Measurements from ENCODE around the gene GALNTL6. TPM values are rescaled to one million over a fixed set of nuclear protein-coding genes. Genes with fewer than 3 reads are reported as not detected.
A peak's percentile ranks its signal among the peaks of the same experiment; 100 is the strongest.

Gene GALNTL6
- under 1 TPM in 3 of 6 donors, not detected in 3; 0.13 to 0.41 (median 0.18) TPM for total RNA-seq
- polyA plus RNA-seq = under 1 TPM in 1 of 2 donors, not detected in 1; 0.23 TPM

- FAIRE-seq (no peak), ATAC-seq (peak; percentile 24 to 75 (median 50)), DNase-seq (peak in 2 of 6 donors; percentile 53 to 65)
- Histone ChIP-seq H3K4me3 (peak within 1 kb of the TSS; percentile 3 to 50 (median 16)), H3K27ac (no peak within 1 kb of the TSS), H3K9me3 (peaks cover 0 to 2% (median 0%) of the 10 kb centered on the region in 4 donors), H3K27me3 (peaks cover 0 to 25% (median 2%) of the 10 kb centered on the region in 4 donors), H3K4me1 (peaks cover 0 to 5% (median 3%) of the 10 kb centered on the region in 3 donors), H3K36me3 (no peaks in the 10 kb centered on the region)
- 1% methylated on average over 71 to 83 of the region's 83 CpGs for WGBS, 2 donors
- intact Hi-C loops (cut with DNase I) = no loop called here
- TF ChIP-seq CTCF (IDR thresholded peaks at IDR 0.05) = no peak
Measured at GRCh38 chr4:171812665-171813525, at the start of gene GALNTL6. TSS of gene GALNTL6 (plus strand) at chr4:171813404.

GRCh38 chr4:171765514-171765913, 47.7 kb upstream of the GALNTL6 start:
- no peaks in the 10 kb centered on the region for H3K27me3 ChIP-seq
- ATAC-seq (no peak), DNase-seq (no peak), FAIRE-seq (no peak)
- intact Hi-C loops (cut with DNase I) = no loop called here
- H3K9me3 ChIP-seq = no peaks in the 10 kb centered on the region
- H3K4me3 ChIP-seq = no peak overlapping the region
- no peak overlapping the region for H3K27ac ChIP-seq
- TF ChIP-seq CTCF (IDR thresholded peaks at IDR 0.05) = no peak
- H3K4me1 ChIP-seq = no peaks in the 10 kb centered on the region
- no peaks in the 10 kb centered on the region for H3K36me3 ChIP-seq

DNA sequence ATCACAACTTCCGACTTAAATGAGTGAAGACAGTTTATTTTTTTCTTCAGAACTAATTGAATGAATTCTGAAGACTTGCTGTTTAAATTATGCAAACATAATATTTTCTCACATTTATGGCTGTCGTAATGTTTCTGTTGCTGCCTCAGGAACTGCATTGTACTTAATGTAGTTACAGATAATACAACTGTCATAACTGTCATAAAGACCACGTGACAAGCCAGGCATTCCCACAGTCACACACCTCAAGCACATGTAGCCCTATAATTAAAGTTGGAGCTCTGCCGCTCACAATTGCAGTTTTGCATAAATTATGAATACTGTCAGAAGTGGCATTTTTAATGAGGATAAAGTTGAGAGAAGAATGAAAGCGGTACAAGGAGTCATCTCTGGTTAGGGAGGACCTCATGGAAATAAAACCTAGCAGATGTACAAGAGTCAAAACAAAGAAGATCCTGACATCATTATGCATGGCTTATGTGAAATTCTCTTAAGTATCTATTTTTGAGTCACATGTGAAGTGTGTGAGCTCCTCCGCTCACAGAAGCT, 38.5 kb upstream of the GALNTL6 start:
- DNase-seq = no peak
- no peak overlapping the region for H3K4me3 ChIP-seq
- no peak for ATAC-seq
- H3K27me3 ChIP-seq = no peaks in the 10 kb centered on the region
- no peaks in the 10 kb centered on the region for H3K4me1 ChIP-seq
- intact Hi-C loops (cut with DNase I) = no loop called here
- H3K27ac ChIP-seq = no peak overlapping the region
- no peaks in the 10 kb centered on the region for H3K36me3 ChIP-seq
- TF ChIP-seq CTCF (IDR thresholded peaks at IDR 0.05) = no peak
- 67 to 83% methylated on average over 6 of the region's 6 CpGs for WGBS, 2 donors
- no peaks in the 10 kb centered on the region for H3K9me3 ChIP-seq
- no peak for FAIRE-seq

DNA sequence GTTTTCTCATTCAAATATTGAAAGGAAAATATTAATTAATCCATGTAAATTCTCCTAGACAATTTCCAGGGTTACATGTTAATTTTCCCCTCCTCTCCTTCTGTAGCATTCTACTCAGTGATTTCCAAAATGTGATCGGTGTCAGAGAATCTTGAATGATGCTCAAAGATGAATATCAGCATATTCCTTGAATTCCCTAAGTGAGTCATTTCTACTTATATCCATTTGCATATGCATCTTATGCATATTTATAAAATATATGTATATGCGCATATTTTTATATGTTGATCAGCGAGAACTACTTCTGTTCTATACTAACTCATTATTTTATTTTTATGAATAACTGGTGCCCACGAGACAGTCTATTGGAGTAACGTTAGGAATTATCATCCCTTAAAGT, 33.9 kb upstream of the GALNTL6 start:
- no peak for FAIRE-seq
- ATAC-seq = no peak
- H3K4me1 ChIP-seq = no peaks in the 10 kb centered on the region
- H3K4me3 ChIP-seq = no peak overlapping the region
- no peak overlapping the region for H3K27ac ChIP-seq
- DNase-seq = no peak
- no peaks in the 10 kb centered on the region for H3K36me3 ChIP-seq
- no peaks in the 10 kb centered on the region for H3K9me3 ChIP-seq
- intact Hi-C loops (cut with DNase I) = no loop called here
- TF ChIP-seq CTCF (IDR thresholded peaks at IDR 0.05) = no peak
- H3K27me3 ChIP-seq = no peaks in the 10 kb centered on the region
- whole genome bisulfite sequencing, 2 donors = 76 to 86% methylated on average over 5 of the region's 5 CpGs

DNA sequence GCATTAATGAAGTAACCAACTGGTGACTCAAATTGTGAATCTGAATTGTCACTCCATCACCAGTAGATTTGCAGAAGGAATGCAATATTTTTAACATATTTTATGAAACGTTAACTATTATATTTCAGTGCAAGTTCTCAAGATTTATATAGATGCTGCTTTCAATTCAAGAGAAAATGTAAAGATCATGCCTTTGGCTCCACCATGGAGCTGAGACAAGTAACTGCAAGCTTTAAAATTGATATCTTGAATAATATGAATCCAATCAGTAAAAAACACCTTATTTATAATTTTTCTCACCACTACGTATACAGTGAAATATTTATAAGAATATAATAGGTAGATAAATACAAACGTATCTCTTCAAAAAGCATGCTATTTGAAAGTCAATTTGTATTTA, 27.8 kb upstream of the GALNTL6 start:
- intact Hi-C loops (cut with DNase I) = no loop called here
- no peak for TF ChIP-seq CTCF (IDR thresholded peaks at IDR 0.05)
- DNase-seq (no peak), FAIRE-seq (no peak), ATAC-seq (no peak)
- Histone ChIP-seq H3K4me1 (no peaks in the 10 kb centered on the region), H3K36me3 (no peaks in the 10 kb centered on the region), H3K27me3 (no peaks in the 10 kb centered on the region), H3K27ac (no peak overlapping the region), H3K4me3 (no peak overlapping the region), H3K9me3 (no peaks in the 10 kb centered on the region)
- 34 to 43% methylated on average over 3 of the region's 3 CpGs for WGBS, 2 donors

All from pancreas (tissue), 10 donors.